Body of pancreas (tissue), 4 donors: ENCODE measurements around the gene OSBPL1A. TPM values are rescaled to one million over a fixed set of nuclear protein-coding genes. Genes with fewer than 3 reads are reported as not detected.
A peak's percentile ranks its signal among the peaks of the same experiment; 100 is the strongest.

Experiments used
- ATAC-seq: fragments of 150-250 bp; one replicate; pipeline ENCODE4 v1.9.1; 2016
- DNase-seq, 4 donors: peaks; one replicate each; pipeline ENCODE4 v3.0.0-alpha.2; 2019
- H3K27ac ChIP-seq, 4 donors: fragments of 200-600 bp; sonication (generic); 1 replicate in 3 of 4; 2 replicates in 1 of 4; pipeline versions ENCODE4 v1.5.1 to v1.6.1; 2016 to 2019; ENCODE audit warnings: mild to moderate bottlenecking in 1 of 4, mixed read lengths in 1 of 4, moderate library complexity in 1 of 4
- H3K27me3 ChIP-seq, 2 donors: fragments of 200-600 bp; sonication (generic); one replicate each; pipeline ENCODE4 v1.6.0; 2016; ENCODE audit warnings: mild to moderate bottlenecking in 1 of 2
- H3K36me3 ChIP-seq, 2 donors: fragments of 200-600 bp; sonication (generic); replicated peaks in 1 of 2; 2 replicates each; pipeline ENCODE4 v1.5.1; 2016; ENCODE audit warnings: low read depth in 2 of 2; ENCODE audit not compliant: insufficient read depth in 1 of 2
- H3K4me1 ChIP-seq: fragments of 200-600 bp; sonication (generic); one replicate; pipeline ENCODE4 v1.6.0; 2016
- H3K4me3 ChIP-seq, 2 donors: fragments of 200-600 bp; sonication (generic); 1 replicate in 1 of 2; 2 replicates in 1 of 2; pipeline ENCODE4 v1.5.1; 2016 to 2019
- H3K9me3 ChIP-seq, 3 donors: fragments of 200-600 bp; sonication (generic); 1 replicate in 2 of 3; 2 replicates in 1 of 3; pipeline ENCODE4 v1.5.1; 2016
- CTCF ChIP-seq, 7 experiments: fragments of 450-650 bp in 4 of 7; fragments of 200-600 bp in 3 of 7; sonication (generic) in 3 of 7; IDR thresholded peaks; one replicate each; pipeline ENCODE4 v1.5.1; 2016 to 2019; ENCODE audit warnings: antibody characterized with exemption in 7 of 7
- POLR2A ChIP-seq, 3 donors: fragments of 450-650 bp; IDR thresholded peaks; one replicate each; pipeline ENCODE4 v1.6.1; 2016; ENCODE audit warnings: antibody characterized with exemption in 3 of 3, mild to moderate bottlenecking in 2 of 3
- WGBS, 2 donors: methylation state at CpG; one replicate each; pipeline ENCODE4 v1.1.5; 2017; 5-methylcytosine and 5-hydroxymethylcytosine counted together
- intact Hi-C: fragments of 100-400 bp; cut with DNase I; formaldehyde crosslinking; loops from one replicate; pipeline ENCODE4 v1.15.1; 2023
- total RNA-seq, 2 donors: library from RNA; depleted of rRNA; stranded (reverse); fragments of >200 nt; gene quantifications; one replicate each; pipeline ENCODE4 v1.1.0, GENCODE V29; 2016

Gene OSBPL1A
- total RNA-seq, 2 donors from 2014 or later: 20.5 to 78.4 TPM

GRCh38 chr18:24126155-24126961, 271.3 kb downstream of the OSBPL1A start:
- Histone ChIP-seq H3K27ac (no peak overlapping the region), H3K4me3 (no peak overlapping the region), H3K4me1 (no peaks in the 10 kb centered on the region), H3K27me3 (no peaks in the 10 kb centered on the region), H3K9me3 (no peaks in the 10 kb centered on the region), H3K36me3 (peaks cover 0 to 6% of the 10 kb centered on the region in 2 donors)
- no peak for TF ChIP-seq POLR2A (IDR thresholded peaks at IDR 0.05)
- no peak for TF ChIP-seq CTCF (IDR thresholded peaks at IDR 0.05)
- DNase-seq (no peak), ATAC-seq (no peak)
- 55 to 70% methylated on average over 3 of the region's 3 CpGs for WGBS, 2 donors
- intact Hi-C loops: loop anchor here (10.0 kb wide), 1 partner anchor 512 kb away; no protein-coding TSS in a partner anchor

GRCh38 chr18:24121625-24122024, 276.0 kb downstream of the OSBPL1A start:
- peaks cover 0 to 3% of the 10 kb centered on the region in 2 donors for H3K36me3 ChIP-seq
- H3K9me3 ChIP-seq: no peaks in the 10 kb centered on the region
- no peak overlapping the region for H3K27ac ChIP-seq
- H3K4me3 ChIP-seq: no peak overlapping the region
- DNase-seq (no peak), ATAC-seq (no peak)
- intact Hi-C loops: loop anchor here (10.0 kb wide), 1 partner anchor 507 kb away; no protein-coding TSS in a partner anchor
- peaks cover 4% of the 10 kb centered on the region for H3K4me1 ChIP-seq
- H3K27me3 ChIP-seq: no peaks in the 10 kb centered on the region
- no peak for TF ChIP-seq POLR2A (IDR thresholded peaks at IDR 0.05)
- WGBS, 2 donors: 90% methylated on average over 2 of the region's 2 CpGs

- H3K27ac ChIP-seq: no peak overlapping the region
- no peak for TF ChIP-seq POLR2A (IDR thresholded peaks at IDR 0.05)
- no peak for TF ChIP-seq CTCF (IDR thresholded peaks at IDR 0.05)
- H3K36me3 ChIP-seq: peaks cover 0 to 2% of the 10 kb centered on the region in 2 donors
- WGBS, 2 donors: 85 to 91% methylated on average over 4 of the region's 4 CpGs
- peaks cover 6% of the 10 kb centered on the region for H3K4me1 ChIP-seq
- no peaks in the 10 kb centered on the region for H3K9me3 ChIP-seq
- ATAC-seq: no peak
- H3K27me3 ChIP-seq: no peaks in the 10 kb centered on the region
- H3K4me3 ChIP-seq: no peak overlapping the region
- intact Hi-C loops: loop anchor here (10.0 kb wide), 1 partner anchor 506 kb away; no protein-coding TSS in a partner anchor
- no peak for DNase-seq
Observed at GRCh38 chr18:24120676-24121075, 276.9 kb downstream of the OSBPL1A start.

GRCh38 chr18:24118750-24119577, 278.7 kb downstream of the OSBPL1A start:
- Histone ChIP-seq H3K36me3 (no peaks in the 10 kb centered on the region), H3K4me3 (no peak overlapping the region), H3K9me3 (no peaks in the 10 kb centered on the region), H3K4me1 (peaks cover 16% of the 10 kb centered on the region), H3K27me3 (no peaks in the 10 kb centered on the region), H3K27ac (no peak overlapping the region)
- TF ChIP-seq POLR2A (IDR thresholded peaks at IDR 0.05): no peak
- TF ChIP-seq CTCF (IDR thresholded peaks at IDR 0.05): peak; percentile 86 to 96 (median 90)
- peak; percentile 88 for ATAC-seq
- intact Hi-C loops: no loop called here
- DNase-seq: peak; percentile 85 to 90 (median 86)
- WGBS, 2 donors: 47 to 52% methylated on average over 8 of the region's 8 CpGs

- no peak for DNase-seq
- no peak for ATAC-seq
Observed at GRCh38 chr18:24115628-24116027, 282.0 kb downstream of the OSBPL1A start.

More at GRCh38 chr18:24115628-24116027, 282.0 kb downstream of the OSBPL1A start:
- Histone ChIP-seq H3K4me1 (peaks cover 43% of the 10 kb centered on the region), H3K9me3 (no peaks in the 10 kb centered on the region), H3K27me3 (no peaks in the 10 kb centered on the region), H3K4me3 (no peak overlapping the region), H3K27ac (peak overlapping the region in 3 of 4 donors; percentile 15 to 87 (median 47)), H3K36me3 (no peaks in the 10 kb centered on the region)
- TF ChIP-seq POLR2A (IDR thresholded peaks at IDR 0.05): no peak
- no peak for TF ChIP-seq CTCF (IDR thresholded peaks at IDR 0.05)
- intact Hi-C loops: no loop called here
- WGBS, 2 donors: 43 to 70% methylated on average over 2 of the region's 2 CpGs
